Astrocyte (in vitro differentiated cells and primary cell): ENCODE results near the gene CORO2A. TPM values are rescaled to one million over a fixed set of nuclear protein-coding genes. Genes with fewer than 3 reads are reported as not detected.

Experiments used
- DNase-seq: peaks from one replicate; pipeline ENCODE4 v3.0.0-alpha.2; 2010; ENCODE audit warnings: low read depth
- FAIRE-seq: peaks from 2 replicates; lab custom pipeline; 2011; peaks lifted over from hg19 to GRCh38; lab: Jason Lieb, UNC
- H2AFZ ChIP-seq: 2 replicates; pipeline ENCODE4 v1.6.0; 2012; ENCODE audit warnings: low read depth, low read length, inconsistent platforms
- H3K27ac ChIP-seq: 2 replicates; pipeline ENCODE4 v1.5.1; 2011; ENCODE audit warnings: low read depth, low read length, inconsistent platforms
- H3K27me3 ChIP-seq: 2 replicates; pipeline ENCODE4 v1.6.0; 2011; ENCODE audit warnings: low read length, inconsistent platforms; ENCODE audit not compliant: insufficient read depth
- H3K36me3 ChIP-seq: 2 replicates; pipeline ENCODE4 v1.5.1; 2011; ENCODE audit warnings: low read length, inconsistent platforms; ENCODE audit not compliant: insufficient read depth
- H3K4me1 ChIP-seq: 2 replicates; pipeline ENCODE4 v1.5.1; 2011; ENCODE audit warnings: low read length, inconsistent platforms; ENCODE audit not compliant: insufficient read depth
- H3K4me2 ChIP-seq: 2 replicates; pipeline ENCODE4 v1.6.0; 2012; ENCODE audit warnings: low read length, inconsistent platforms
- H3K4me3 ChIP-seq: 2 replicates; pipeline ENCODE4 v1.5.1; 2011; ENCODE audit warnings: low read depth, mild to moderate bottlenecking, low read length, inconsistent platforms; ENCODE audit not compliant: insufficient read depth
- H3K79me2 ChIP-seq: 2 replicates; pipeline ENCODE4 v1.6.0; 2012; ENCODE audit warnings: mild to moderate bottlenecking, low read length, inconsistent platforms; ENCODE audit not compliant: insufficient read depth
- H3K9ac ChIP-seq: 2 replicates; pipeline ENCODE4 v1.6.0; 2012; ENCODE audit warnings: mild to moderate bottlenecking, low read length, inconsistent platforms
- H3K9me3 ChIP-seq: 2 replicates; pipeline ENCODE4 v1.5.1; 2012; ENCODE audit warnings: low read depth, mild to moderate bottlenecking, low read length, inconsistent platforms; ENCODE audit not compliant: insufficient read depth
- H4K20me1 ChIP-seq: 2 replicates; pipeline ENCODE4 v1.6.0; 2012; ENCODE audit warnings: low read length, inconsistent platforms; ENCODE audit not compliant: insufficient read depth
- H3K27ac Mint-ChIP-seq: one replicate; pipeline ENCODE4 v1.8.0; 2021; ENCODE audit warnings: mild to moderate bottlenecking, mixed read lengths; ENCODE audit not compliant: unreplicated experiment
- H3K27me3 Mint-ChIP-seq: one replicate; pipeline ENCODE4 v1.8.0; 2021; ENCODE audit warnings: low read depth, mixed read lengths; ENCODE audit not compliant: unreplicated experiment
- H3K36me3 Mint-ChIP-seq: one replicate; pipeline ENCODE4 v1.8.0; 2021; ENCODE audit warnings: low read depth, mixed read lengths; ENCODE audit not compliant: unreplicated experiment
- H3K4me1 Mint-ChIP-seq: one replicate; pipeline ENCODE4 v1.8.0; 2021; ENCODE audit warnings: low read depth, mixed read lengths; ENCODE audit not compliant: unreplicated experiment
- H3K4me3 Mint-ChIP-seq: one replicate; pipeline ENCODE4 v1.8.0; 2021; ENCODE audit warnings: mild to moderate bottlenecking, moderate library complexity, mixed read lengths; ENCODE audit not compliant: unreplicated experiment
- H3K9me3 Mint-ChIP-seq: one replicate; pipeline ENCODE4 v1.8.0; 2021; ENCODE audit warnings: mild to moderate bottlenecking, mixed read lengths; ENCODE audit not compliant: unreplicated experiment
- EZH2 ChIP-seq: IDR thresholded peaks from 2 replicates; pipeline ENCODE4 v1.6.1; 2012; ENCODE audit warnings: mild to moderate bottlenecking, low read length, inconsistent platforms; ENCODE audit not compliant: insufficient read depth
- total RNA-seq: library from RNA; stranded (reverse); gene quantifications from 2 replicates; pipeline ENCODE4 v1.2.1, GENCODE V29; 2021
- TF ChIP-seq, protein P1 (sequence below): IDR thresholded peaks from 2 replicates; pipeline ENCODE4 v1.5.1; 2011; ENCODE audit warnings: low read depth, mild to moderate bottlenecking, inconsistent platforms, low read length, moderate library complexity; ENCODE audit not compliant: insufficient read depth

The CORO2A gene
- total RNA-seq, 1 donor from 2014 or later = 11.1 TPM

- Histone ChIP-seq H3K36me3 (peaks cover 7% of the 10 kb centered on the region), H3K27ac (no peak overlapping the region), H3K79me2 (no peaks in the 10 kb centered on the region), H3K4me3 (no peak overlapping the region), H3K9ac (no peak overlapping the region), H3K9me3 (no peaks in the 10 kb centered on the region), H2AFZ (no peak overlapping the region), H3K4me1 (no peaks in the 10 kb centered on the region), H3K4me2 (no peak overlapping the region), H4K20me1 (no peaks in the 10 kb centered on the region), H3K27me3 (no peaks in the 10 kb centered on the region)
- TF ChIP-seq, protein P1, sequence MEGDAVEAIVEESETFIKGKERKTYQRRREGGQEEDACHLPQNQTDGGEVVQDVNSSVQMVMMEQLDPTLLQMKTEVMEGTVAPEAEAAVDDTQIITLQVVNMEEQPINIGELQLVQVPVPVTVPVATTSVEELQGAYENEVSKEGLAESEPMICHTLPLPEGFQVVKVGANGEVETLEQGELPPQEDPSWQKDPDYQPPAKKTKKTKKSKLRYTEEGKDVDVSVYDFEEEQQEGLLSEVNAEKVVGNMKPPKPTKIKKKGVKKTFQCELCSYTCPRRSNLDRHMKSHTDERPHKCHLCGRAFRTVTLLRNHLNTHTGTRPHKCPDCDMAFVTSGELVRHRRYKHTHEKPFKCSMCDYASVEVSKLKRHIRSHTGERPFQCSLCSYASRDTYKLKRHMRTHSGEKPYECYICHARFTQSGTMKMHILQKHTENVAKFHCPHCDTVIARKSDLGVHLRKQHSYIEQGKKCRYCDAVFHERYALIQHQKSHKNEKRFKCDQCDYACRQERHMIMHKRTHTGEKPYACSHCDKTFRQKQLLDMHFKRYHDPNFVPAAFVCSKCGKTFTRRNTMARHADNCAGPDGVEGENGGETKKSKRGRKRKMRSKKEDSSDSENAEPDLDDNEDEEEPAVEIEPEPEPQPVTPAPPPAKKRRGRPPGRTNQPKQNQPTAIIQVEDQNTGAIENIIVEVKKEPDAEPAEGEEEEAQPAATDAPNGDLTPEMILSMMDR = no peak
- no peak for TF ChIP-seq EZH2
- peaks cover 2% of the 10 kb centered on the region for H3K9me3 Mint-ChIP-seq
- H3K4me1 Mint-ChIP-seq = no peaks in the 10 kb centered on the region
- peak overlapping the region; percentile 47 for H3K27ac Mint-ChIP-seq
- FAIRE-seq = no peak
- H3K27me3 Mint-ChIP-seq = peaks cover 29% of the 10 kb centered on the region
- no peak overlapping the region for H3K4me3 Mint-ChIP-seq
- DNase-seq = no peak
- peaks cover 10% of the 10 kb centered on the region for H3K36me3 Mint-ChIP-seq
Observed at GRCh38 chr9:98199388-98200033, 7.1 kb upstream of the CORO2A start.

GRCh38 chr9:98195671-98196070 lies 3.2 kb upstream of the CORO2A start:
- no peak for FAIRE-seq

More at GRCh38 chr9:98195671-98196070, 3.2 kb upstream of the CORO2A start:
- peaks cover 3% of the 10 kb centered on the region for H3K36me3 ChIP-seq
- H3K27ac Mint-ChIP-seq = no peak overlapping the region
- H3K27ac ChIP-seq = no peak overlapping the region
- H3K36me3 Mint-ChIP-seq = peaks cover 5% of the 10 kb centered on the region
- no peak overlapping the region for H3K4me2 ChIP-seq
- no peaks in the 10 kb centered on the region for H3K27me3 ChIP-seq
- no peak overlapping the region for H2AFZ ChIP-seq
- H3K9ac ChIP-seq = no peak overlapping the region
- H3K9me3 Mint-ChIP-seq = no peaks in the 10 kb centered on the region
- DNase-seq = no peak
- TF ChIP-seq, protein P1 = no peak
- TF ChIP-seq EZH2 = no peak
- peaks cover 9% of the 10 kb centered on the region for H3K27me3 Mint-ChIP-seq
- H3K4me3 ChIP-seq = no peak overlapping the region
- no peak overlapping the region for H3K4me3 Mint-ChIP-seq
- no peaks in the 10 kb centered on the region for H3K79me2 ChIP-seq
- H3K9me3 ChIP-seq = no peaks in the 10 kb centered on the region
- H3K4me1 Mint-ChIP-seq = peaks cover 2% of the 10 kb centered on the region
- peaks cover 5% of the 10 kb centered on the region for H3K4me1 ChIP-seq
- no peaks in the 10 kb centered on the region for H4K20me1 ChIP-seq
